GM19395 (cell line): ENCODE data around the gene PIP5K1B.

Source experiments
- ATAC-seq: cut with Tn5 transposase; IDR thresholded peaks from one replicate; pipeline ENCODE4 v1.9.1; 2021; ENCODE audit warnings: mild to moderate bottlenecking, moderate library complexity; ENCODE audit not compliant: unreplicated experiment

The PIP5K1B gene

GRCh38 chr9:68763104-68763503, 58.1 kb downstream of the PIP5K1B start:
- no peak for ATAC-seq

GRCh38 chr9:68768619-68769018, 63.6 kb downstream of the PIP5K1B start:
- no peak for ATAC-seq

DNA sequence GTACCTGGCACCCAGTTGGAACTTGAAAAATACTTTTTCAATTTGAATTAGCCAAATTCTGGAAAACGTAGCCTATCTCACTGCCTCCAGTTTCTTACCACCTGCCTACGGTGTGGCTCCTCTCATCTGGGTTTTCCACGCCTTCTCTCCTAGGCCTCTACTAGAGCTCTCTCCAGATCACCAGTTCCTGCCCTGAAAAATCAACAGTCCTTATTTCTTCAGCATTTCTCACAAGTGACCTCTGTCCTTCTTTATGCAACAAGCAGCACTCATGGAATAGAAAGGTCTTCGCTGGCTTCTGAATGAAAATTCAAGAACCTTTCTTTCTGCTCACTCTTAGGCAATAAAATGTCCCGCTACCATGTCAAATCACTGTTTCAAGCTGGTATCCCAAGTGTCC, 64.8 kb downstream of the PIP5K1B start:
- ATAC-seq: no peak

GRCh38 chr9:68771376-68771775, 66.3 kb downstream of the PIP5K1B start:
- no peak for ATAC-seq

- ATAC-seq: no peak
These were observed 70.1 kb downstream of the PIP5K1B start for GRCh38 chr9:68775003-68775730.

DNA sequence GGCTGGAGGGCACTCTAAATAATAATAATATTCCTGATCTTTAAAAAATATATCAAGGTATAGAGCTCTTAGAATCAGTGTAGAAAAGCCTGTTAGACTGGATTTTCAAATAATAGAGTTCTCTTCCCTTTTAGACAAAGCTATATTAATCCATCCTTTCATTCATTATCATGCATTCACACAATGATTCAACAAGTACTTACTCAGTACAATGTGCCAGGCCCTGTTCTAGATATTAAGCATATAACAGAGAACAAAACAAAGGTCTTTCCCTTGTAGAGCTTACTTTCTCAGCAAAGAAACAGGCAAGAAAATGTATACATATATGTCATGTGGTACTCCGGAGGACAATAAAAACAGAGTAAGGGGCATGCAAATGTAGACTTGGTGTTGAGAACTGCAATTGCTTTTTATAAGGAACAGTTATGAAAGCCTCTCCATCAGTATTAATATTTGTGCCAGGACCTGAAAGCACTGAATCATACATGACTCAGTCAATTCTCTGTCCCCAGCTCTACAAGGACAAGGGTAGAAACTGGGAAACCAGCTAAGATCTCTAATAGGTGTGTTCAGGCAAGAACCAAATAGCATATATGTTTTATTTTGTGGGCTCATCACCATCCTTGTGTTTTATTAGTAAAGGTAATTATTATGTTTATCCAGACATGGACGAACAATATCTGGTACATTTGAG, 72.2 kb downstream of the PIP5K1B start:
- ATAC-seq: no peak

DNA sequence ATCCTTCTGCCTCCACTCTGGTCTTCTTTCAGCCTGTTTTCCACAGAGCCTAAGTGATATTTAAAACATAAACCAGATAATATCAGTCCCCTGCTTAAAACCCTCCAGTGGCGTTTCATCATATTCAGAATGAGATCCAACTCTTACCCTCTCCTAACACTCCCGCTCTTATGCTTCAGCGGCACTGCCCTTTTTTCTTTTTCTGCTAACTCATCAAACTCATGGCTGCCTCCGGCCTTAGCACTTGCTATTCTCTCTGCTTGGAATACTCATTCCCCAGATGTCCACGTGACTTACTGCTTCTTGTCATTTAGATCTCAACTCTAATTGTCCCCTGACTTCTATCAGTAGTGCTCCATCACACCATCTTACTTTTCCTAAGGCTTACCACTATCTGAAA, 73.6 kb downstream of the PIP5K1B start:
- no peak for ATAC-seq

DNA sequence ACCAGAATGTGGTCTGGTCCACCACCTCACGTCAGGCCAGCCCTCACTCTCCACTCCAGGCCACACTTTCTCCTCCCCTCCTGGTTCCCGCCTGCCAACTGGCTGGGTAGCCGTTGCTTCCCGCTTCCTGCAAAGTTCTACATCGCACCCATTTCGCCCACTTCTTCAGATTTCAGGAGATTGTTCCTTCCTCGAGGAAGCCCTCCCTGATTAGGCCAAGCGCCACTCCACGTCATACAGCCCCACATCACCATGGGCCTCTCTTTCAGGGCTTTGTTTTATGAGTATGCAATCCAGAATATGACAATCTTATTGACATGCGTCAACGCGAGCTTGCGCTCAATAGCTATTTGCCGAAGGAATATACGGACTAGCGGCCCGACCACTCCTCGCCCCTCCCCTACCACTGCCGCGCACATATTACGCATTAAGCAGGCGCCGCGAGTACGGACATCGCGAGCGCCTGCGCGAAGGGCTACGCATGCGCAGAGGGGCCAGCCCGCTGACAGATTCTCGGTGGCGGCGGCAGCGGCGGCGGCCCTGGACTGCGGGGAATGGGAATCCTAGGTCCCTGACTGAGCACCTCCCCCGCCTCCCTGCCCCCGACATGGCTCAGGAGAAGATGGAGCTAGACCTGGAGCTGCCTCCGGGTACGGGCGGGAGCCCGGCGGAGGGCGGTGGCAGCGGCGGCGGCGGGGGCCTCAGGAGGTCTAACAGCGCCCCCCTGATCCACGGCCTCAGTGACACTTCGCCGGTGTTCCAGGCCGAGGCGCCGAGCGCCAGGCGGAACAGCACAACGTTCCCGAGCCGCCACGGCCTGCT, 74.7 kb downstream of the PIP5K1B start:
- peak; percentile 90 for ATAC-seq

DNA sequence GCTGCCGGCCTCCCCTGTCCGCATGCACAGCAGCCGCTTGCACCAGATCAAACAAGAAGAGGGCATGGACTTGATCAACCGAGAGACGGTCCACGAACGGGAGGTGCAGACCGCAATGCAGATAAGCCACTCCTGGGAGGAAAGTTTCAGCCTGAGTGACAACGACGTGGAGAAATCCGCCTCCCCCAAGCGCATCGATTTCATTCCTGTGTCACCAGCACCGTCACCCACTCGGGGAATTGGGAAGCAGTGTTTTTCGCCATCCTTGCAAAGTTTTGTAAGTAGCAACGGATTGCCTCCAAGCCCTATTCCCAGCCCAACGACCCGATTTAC, 75.3 kb downstream of the PIP5K1B start:
- peak; percentile 1 for ATAC-seq

GRCh38 chr9:68780720-68781119, 75.7 kb downstream of the PIP5K1B start:
- ATAC-seq: no peak

DNA sequence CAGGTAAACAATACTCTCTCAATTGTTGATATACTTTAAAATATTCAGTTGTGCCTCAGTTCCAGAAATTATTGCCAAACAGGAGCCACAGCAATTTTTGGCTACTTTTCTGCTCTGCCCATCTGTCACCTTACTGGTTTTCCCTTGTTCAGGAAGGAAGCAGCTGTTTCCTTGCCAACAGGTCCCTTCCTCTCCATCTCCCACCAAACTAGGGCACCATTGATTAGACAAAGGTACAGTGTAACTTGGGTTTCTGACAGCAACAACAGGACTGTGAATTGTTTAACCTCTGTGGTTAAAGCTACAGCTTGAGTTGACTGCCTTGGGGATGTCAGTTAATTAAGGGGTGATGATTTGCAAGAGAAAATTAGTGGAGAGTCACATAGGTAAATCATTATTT, 76.9 kb downstream of the PIP5K1B start:
- ATAC-seq: no peak

DNA sequence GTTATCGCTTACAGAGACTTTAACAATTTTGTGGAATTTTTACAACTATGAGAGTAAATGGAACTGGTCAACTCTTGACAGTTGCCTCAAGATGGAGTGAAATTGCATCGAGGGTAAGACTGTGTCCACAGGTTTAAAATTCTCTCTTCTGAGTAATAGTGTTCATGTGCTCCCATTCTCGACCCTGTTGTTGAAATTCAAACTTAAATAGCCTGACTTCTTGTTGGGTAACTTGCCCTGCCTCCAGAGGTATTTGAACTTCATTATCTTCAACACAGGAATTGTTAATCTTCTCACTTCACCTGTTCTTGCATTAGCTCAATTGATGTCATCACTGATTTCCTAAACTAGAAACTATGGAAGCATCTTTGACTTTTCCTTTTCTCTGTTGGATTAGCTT, 77.5 kb downstream of the PIP5K1B start:
- ATAC-seq: no peak

GRCh38 chr9:68785965-68786364, 80.9 kb downstream of the PIP5K1B start:
- ATAC-seq: no peak

- no peak for ATAC-seq
These were observed 86.1 kb downstream of the PIP5K1B start for GRCh38 chr9:68791169-68791568.

GRCh38 chr9:68793605-68794343, 88.7 kb downstream of the PIP5K1B start:
- peak; percentile 99 for ATAC-seq

- no peak for ATAC-seq
These were observed 89.9 kb downstream of the PIP5K1B start for GRCh38 chr9:68794898-68795297.

DNA sequence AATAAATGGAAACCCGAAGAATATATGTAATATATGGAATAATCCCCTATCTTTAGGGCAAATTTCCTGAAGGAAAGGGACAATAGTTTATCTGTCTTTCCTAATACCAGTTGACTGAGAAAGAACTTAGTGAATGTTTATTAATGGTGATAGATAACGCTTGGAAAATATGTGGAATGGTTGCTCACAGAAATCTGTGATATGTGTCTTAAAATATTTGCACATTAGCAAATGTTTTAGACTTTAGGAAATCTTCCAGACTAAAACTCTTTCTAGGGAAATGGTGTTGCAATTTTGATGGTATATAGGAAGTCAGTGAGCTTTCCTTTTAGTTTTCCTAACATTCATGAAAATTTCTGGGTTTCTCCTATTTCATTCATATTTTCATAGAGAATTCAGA, 90.4 kb downstream of the PIP5K1B start:
- ATAC-seq: no peak

GRCh38 chr9:68797116-68797515, 92.1 kb downstream of the PIP5K1B start:
- ATAC-seq: no peak

DNA sequence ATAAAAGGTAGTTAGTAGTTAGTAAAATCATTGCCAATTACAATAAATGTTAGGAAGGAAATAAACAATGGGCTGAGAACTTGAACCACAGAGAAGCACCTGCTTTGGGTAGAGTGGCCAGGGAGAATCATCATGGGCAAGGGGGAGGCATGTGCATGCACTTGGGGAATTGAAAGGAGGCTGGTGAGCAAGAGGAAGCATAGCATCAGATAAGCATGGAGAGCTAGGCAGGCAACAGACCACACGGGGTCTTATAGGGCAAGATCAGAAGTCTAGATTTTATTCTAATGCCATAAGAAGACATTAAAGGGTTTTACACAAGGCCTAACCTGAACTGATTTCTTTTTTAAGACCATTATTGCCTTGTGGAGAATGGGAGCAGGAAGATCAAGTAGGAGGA, 93.4 kb downstream of the PIP5K1B start:
- ATAC-seq: no peak

- ATAC-seq: no peak
These were observed 95.8 kb downstream of the PIP5K1B start for GRCh38 chr9:68800836-68801235.

DNA sequence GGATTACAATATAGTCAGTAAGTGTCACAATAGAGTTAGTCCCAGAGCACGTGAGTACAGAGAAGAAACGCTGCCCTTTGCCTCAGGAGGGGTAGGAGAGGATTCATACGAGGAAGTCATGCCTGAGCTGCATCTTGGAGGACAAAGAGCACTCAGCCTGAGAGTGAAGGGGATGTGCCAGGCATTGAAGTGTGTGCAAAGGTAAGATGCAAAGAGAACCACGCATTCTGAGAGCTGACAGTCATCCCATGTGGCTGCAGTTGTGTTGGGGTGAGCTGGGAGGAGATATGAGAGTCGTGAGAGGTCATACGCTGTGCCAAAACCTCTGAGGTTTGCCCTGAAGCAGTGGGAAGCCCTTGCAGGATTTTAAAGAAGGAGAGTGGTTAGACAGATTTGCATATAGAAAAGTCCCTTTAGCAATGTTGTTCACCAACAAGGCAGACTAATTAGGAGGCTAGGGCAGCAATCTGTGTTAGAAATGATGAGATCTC, 97.5 kb downstream of the PIP5K1B start:
- ATAC-seq: peak; percentile 96
